Suprapubic skin (tissue), 4 donors: ENCODE results near the gene TIGD3. TPM values are rescaled to one million over a fixed set of nuclear protein-coding genes. Genes with fewer than 3 reads are reported as not detected.

Experiments used
- DNase-seq, 2 donors: peaks; one replicate each; pipeline ENCODE4 v3.0.0-alpha.2; 2019; ENCODE audit warnings: low spot score in 2 of 2
- H3K27ac ChIP-seq: fragments of 200-600 bp; sonication (generic); one replicate; pipeline ENCODE4 v1.5.1; 2019
- H3K27me3 ChIP-seq: fragments of 200-600 bp; sonication (generic); one replicate; pipeline ENCODE4 v1.5.1; 2019
- H3K36me3 ChIP-seq: fragments of 200-600 bp; sonication (generic); one replicate; pipeline ENCODE4 v1.5.1; 2019
- H3K4me1 ChIP-seq: fragments of 200-600 bp; sonication (generic); one replicate; pipeline ENCODE4 v1.5.1; 2019
- H3K4me3 ChIP-seq: fragments of 200-600 bp; sonication (generic); one replicate; pipeline ENCODE4 v1.5.1; 2019; ENCODE audit warnings: mild to moderate bottlenecking
- H3K9me3 ChIP-seq: fragments of 200-600 bp; sonication (generic); one replicate; pipeline ENCODE4 v1.5.1; 2019
- CTCF ChIP-seq, 2 donors: fragments of 200-600 bp in 1 of 2; fragments of 450-650 bp in 1 of 2; sonication (generic) in 1 of 2; IDR thresholded peaks; one replicate each; pipeline ENCODE4 v1.5.1; 2016 to 2019; ENCODE audit warnings: antibody characterized with exemption in 2 of 2, mild to moderate bottlenecking in 1 of 2, moderate library complexity in 1 of 2
- EP300 ChIP-seq: sonication (generic); formaldehyde crosslinking; IDR thresholded peaks from one replicate; pipeline ENCODE4 v1.6.1; 2017; ENCODE audit warnings: antibody characterized with exemption
- POLR2A ChIP-seq, 2 donors: fragments of 450-650 bp; IDR thresholded peaks; one replicate each; pipeline ENCODE4 v1.6.1; 2017; ENCODE audit warnings: antibody characterized with exemption in 2 of 2, mild to moderate bottlenecking in 2 of 2, moderate library complexity in 2 of 2
- POLR2AphosphoS5 ChIP-seq, 3 donors: sonication (generic); formaldehyde crosslinking; IDR thresholded peaks; one replicate each; pipeline ENCODE4 v1.6.1; 2017; ENCODE audit warnings: antibody characterized with exemption in 3 of 3
- WGBS: methylation state at CpG from one replicate; pipeline ENCODE4 v1.1.5; 2018; 5-methylcytosine and 5-hydroxymethylcytosine counted together
- total RNA-seq, 4 donors: library from RNA; depleted of rRNA; stranded (reverse); fragments of >200 nt; gene quantifications; one replicate each; pipeline ENCODE4 v1.1.0, GENCODE V29; 2016

Gene TIGD3
- total RNA-seq, 4 donors from 2014 or later = 0.32 to 0.76 (median 0.64) TPM; not detected in 1

DNA sequence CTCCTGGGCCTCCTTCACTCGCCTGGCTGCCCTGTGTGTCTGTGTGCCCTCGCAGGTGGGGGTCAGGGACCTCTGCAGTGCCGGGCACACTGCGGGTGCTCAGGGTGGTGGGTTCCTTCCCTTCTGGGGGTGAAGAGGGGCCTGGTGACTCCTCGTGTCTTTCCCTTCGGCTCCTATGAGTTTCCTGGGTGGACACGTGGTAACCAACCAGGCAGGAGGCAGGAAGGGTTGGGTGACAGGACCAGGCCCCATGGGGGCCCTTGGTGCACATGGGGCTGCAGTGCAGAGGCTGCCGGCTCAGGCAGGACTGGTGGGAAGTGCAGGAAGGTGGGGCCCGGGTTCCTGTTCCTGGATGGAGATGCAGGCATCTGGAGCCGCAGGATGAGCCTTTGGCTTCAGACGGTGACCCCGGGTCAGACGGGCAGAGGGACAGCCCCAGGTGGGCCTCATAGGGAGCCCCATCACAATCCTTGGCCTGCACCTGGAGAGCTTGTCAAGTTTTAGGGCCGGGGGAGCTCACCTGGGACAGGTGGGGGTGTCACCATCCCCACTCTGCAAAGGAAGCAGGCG, 41.5 kb downstream of the TIGD3 start:
- no peaks in the 10 kb centered on the region for H3K27me3 ChIP-seq
- no peaks in the 10 kb centered on the region for H3K9me3 ChIP-seq
- peaks cover 19% of the 10 kb centered on the region for H3K4me1 ChIP-seq
- 87% methylated on average over 4 of the region's 15 CpGs for WGBS
- DNase-seq = no peak
- no peak overlapping the region for H3K4me3 ChIP-seq
- H3K27ac ChIP-seq = no peak overlapping the region
- no peak for TF ChIP-seq EP300
- no peak for TF ChIP-seq CTCF (IDR thresholded peaks at IDR 0.05)
- no peak for TF ChIP-seq POLR2A (IDR thresholded peaks at IDR 0.05)
- no peak for TF ChIP-seq POLR2AphosphoS5 (IDR thresholded peaks at IDR 0.05)
- peaks cover 91% of the 10 kb centered on the region for H3K36me3 ChIP-seq

- H3K4me3 ChIP-seq = no peak overlapping the region
- peaks cover 9% of the 10 kb centered on the region for H3K4me1 ChIP-seq
- no peak for DNase-seq
- H3K36me3 ChIP-seq = peaks cover 98% of the 10 kb centered on the region
- H3K9me3 ChIP-seq = no peaks in the 10 kb centered on the region
- 91% methylated on average over 18 of the region's 38 CpGs for WGBS
- TF ChIP-seq CTCF (IDR thresholded peaks at IDR 0.05) (no peak), POLR2AphosphoS5 (IDR thresholded peaks at IDR 0.05) (no peak), POLR2A (IDR thresholded peaks at IDR 0.05) (no peak), EP300 (no peak)
- no peaks in the 10 kb centered on the region for H3K27me3 ChIP-seq
- H3K27ac ChIP-seq = no peak overlapping the region
These were observed 42.5 kb downstream of the TIGD3 start for GRCh38 chr11:65396769-65397745.

- WGBS = 89% methylated on average over 8 of the region's 16 CpGs
- H3K27me3 ChIP-seq = no peaks in the 10 kb centered on the region
- no peak for DNase-seq
- no peaks in the 10 kb centered on the region for H3K4me1 ChIP-seq
- H3K27ac ChIP-seq = no peak overlapping the region
- peaks cover 95% of the 10 kb centered on the region for H3K36me3 ChIP-seq
- TF ChIP-seq POLR2AphosphoS5 (IDR thresholded peaks at IDR 0.05) (no peak), EP300 (no peak), CTCF (IDR thresholded peaks at IDR 0.05) (no peak), POLR2A (IDR thresholded peaks at IDR 0.05) (no peak)
- H3K9me3 ChIP-seq = no peaks in the 10 kb centered on the region
- H3K4me3 ChIP-seq = no peak overlapping the region
These were observed 43.9 kb downstream of the TIGD3 start for GRCh38 chr11:65398362-65398910.

DNA sequence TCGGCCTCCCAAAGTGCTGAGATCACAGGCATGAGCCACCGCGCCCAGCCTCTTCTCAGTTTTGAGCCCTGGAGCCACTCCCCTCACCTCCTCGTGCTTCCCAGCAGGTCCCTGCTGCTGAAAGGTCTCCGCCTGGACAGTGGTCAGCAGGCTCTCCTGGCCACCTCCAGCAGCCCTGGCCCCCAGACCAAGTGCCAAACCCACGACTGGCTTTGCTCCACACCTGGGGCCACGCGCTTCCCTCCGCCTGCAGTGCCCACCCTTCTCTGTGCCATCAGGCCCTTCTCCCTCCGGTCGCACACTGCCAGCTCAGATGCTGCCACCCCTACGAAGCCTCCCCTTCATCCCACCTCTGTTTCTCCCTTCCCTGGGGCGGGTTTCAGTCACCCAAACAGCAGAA, 44.7 kb downstream of the TIGD3 start:
- H3K27ac ChIP-seq = no peak overlapping the region
- peaks cover 95% of the 10 kb centered on the region for H3K36me3 ChIP-seq
- 89% methylated on average over 13 of the region's 13 CpGs for WGBS
- no peak overlapping the region for H3K4me3 ChIP-seq
- H3K9me3 ChIP-seq = no peaks in the 10 kb centered on the region
- H3K27me3 ChIP-seq = no peaks in the 10 kb centered on the region
- TF ChIP-seq POLR2A (IDR thresholded peaks at IDR 0.05) (no peak), EP300 (no peak), POLR2AphosphoS5 (IDR thresholded peaks at IDR 0.05) (no peak), CTCF (IDR thresholded peaks at IDR 0.05) (no peak)
- no peak for DNase-seq
- peaks cover 4% of the 10 kb centered on the region for H3K4me1 ChIP-seq

- H3K36me3 ChIP-seq = peaks cover 95% of the 10 kb centered on the region
- no peak overlapping the region for H3K4me3 ChIP-seq
- no peaks in the 10 kb centered on the region for H3K27me3 ChIP-seq
- WGBS = no CpG with 5 or more reads among the region's 10 CpGs
- DNase-seq = no peak
- no peak for TF ChIP-seq POLR2AphosphoS5 (IDR thresholded peaks at IDR 0.05)
- no peak for TF ChIP-seq EP300
- no peak for TF ChIP-seq CTCF (IDR thresholded peaks at IDR 0.05)
- TF ChIP-seq POLR2A (IDR thresholded peaks at IDR 0.05) = no peak
- no peak overlapping the region for H3K27ac ChIP-seq
- peaks cover 7% of the 10 kb centered on the region for H3K4me1 ChIP-seq
- H3K9me3 ChIP-seq = no peaks in the 10 kb centered on the region
These were observed 45.3 kb downstream of the TIGD3 start for GRCh38 chr11:65399845-65400244.
